AG04449 (cell line): ENCODE measurements around the gene GAB1.

ENCODE experiments used
- CTCF ChIA-PET: fragments of 350-600 bp; formaldehyde crosslinking; extraction: SDS; loops from one replicate; lab custom pipeline; 2021; ENCODE audit warnings: antibody characterized with exemption; lab: Yijun Ruan, JAX
- POLR2A ChIA-PET: fragments of 400-600, 350-600 bp; formaldehyde crosslinking; extraction: SDS; loops from one replicate; lab custom pipeline; 2020; ENCODE audit warnings: antibody characterized with exemption, inconsistent platforms; lab: Yijun Ruan, JAX
- DNase-seq: peaks from one replicate; pipeline ENCODE4 v3.0.0-alpha.2; 2010; ENCODE audit warnings: low read depth, low spot score
- H3K4me3 ChIP-seq: 2 replicates; pipeline ENCODE4 v1.5.1; 2011; ENCODE audit warnings: low read depth, mild to moderate bottlenecking, control low read depth, low read length
- CTCF ChIP-seq: IDR thresholded peaks from one replicate; pipeline ENCODE4 v1.5.1; 2011; ENCODE audit warnings: mild to moderate bottlenecking, moderate library complexity, low read length, control low read depth, inconsistent platforms; ENCODE audit not compliant: insufficient read depth; ENCODE audit errors: missing control alignments

The GAB1 gene

GRCh38 chr4:143441109-143441508 is 104.4 kb downstream of the GAB1 start:
- no peak overlapping the region for H3K4me3 ChIP-seq
- ChIA-PET POLR2A (no interaction called here), CTCF (no interaction called here)
- TF ChIP-seq CTCF, result no peak
- DNase-seq, result no peak

- no peak for TF ChIP-seq CTCF
- ChIA-PET POLR2A (no interaction called here), CTCF (no interaction called here)
- no peak overlapping the region for H3K4me3 ChIP-seq
- DNase-seq, result no peak
Observed at GRCh38 chr4:143441678-143442077, 105.0 kb downstream of the GAB1 start.

GRCh38 chr4:143443728-143444127 is 107.1 kb downstream of the GAB1 start:
- ChIA-PET POLR2A (no interaction called here), CTCF (interaction anchor here (0.6 kb wide), 1 partner anchor 34 kb away, joined by 4 read pairs; no protein-coding TSS in a partner anchor)
- DNase-seq, result no peak
- TF ChIP-seq CTCF, result no peak
- no peak overlapping the region for H3K4me3 ChIP-seq

- no peak overlapping the region for H3K4me3 ChIP-seq
- no peak for TF ChIP-seq CTCF
- ChIA-PET POLR2A (no interaction called here), CTCF (interaction anchor here (0.7 kb wide), 1 partner anchor 188 kb away, joined by 3 read pairs; no protein-coding TSS in a partner anchor)
- DNase-seq, result no peak
Observed at GRCh38 chr4:143451186-143451585, 114.5 kb downstream of the GAB1 start.

- ChIA-PET POLR2A (no interaction called here), CTCF (interaction anchor here (1.2 to 1.3 kb wide), 2 partner anchors 79 to 252 kb away, joined by 3 read pairs; no protein-coding TSS in a partner anchor)
- TF ChIP-seq CTCF, result no peak
Observed at GRCh38 chr4:143455211-143455610, 118.5 kb downstream of the GAB1 start.

GRCh38 chr4:143458966-143459365 is 122.3 kb downstream of the GAB1 start:
- no peak for TF ChIP-seq CTCF
- ChIA-PET POLR2A (no interaction called here), CTCF (no interaction called here)
- DNase-seq, result no peak
- H3K4me3 ChIP-seq, result no peak overlapping the region

More at GRCh38 chr4:143455211-143455610, 118.5 kb downstream of the GAB1 start:
- no peak for DNase-seq
- H3K4me3 ChIP-seq, result no peak overlapping the region
